HG03025 (cell line): ENCODE data around the gene VWCE.
"Not testable (repeated sequence)": the region's sequence is repeated elsewhere in the genome, so short reads cannot be mapped to it uniquely, and the experiment has no call there.

Source experiments
- ATAC-seq: cut with Tn5 transposase; IDR thresholded peaks from one replicate; pipeline ENCODE4 v1.9.1; 2021; ENCODE audit warnings: mild to moderate bottlenecking, moderate library complexity; ENCODE audit not compliant: unreplicated experiment, low FRiP score

The VWCE gene

DNA sequence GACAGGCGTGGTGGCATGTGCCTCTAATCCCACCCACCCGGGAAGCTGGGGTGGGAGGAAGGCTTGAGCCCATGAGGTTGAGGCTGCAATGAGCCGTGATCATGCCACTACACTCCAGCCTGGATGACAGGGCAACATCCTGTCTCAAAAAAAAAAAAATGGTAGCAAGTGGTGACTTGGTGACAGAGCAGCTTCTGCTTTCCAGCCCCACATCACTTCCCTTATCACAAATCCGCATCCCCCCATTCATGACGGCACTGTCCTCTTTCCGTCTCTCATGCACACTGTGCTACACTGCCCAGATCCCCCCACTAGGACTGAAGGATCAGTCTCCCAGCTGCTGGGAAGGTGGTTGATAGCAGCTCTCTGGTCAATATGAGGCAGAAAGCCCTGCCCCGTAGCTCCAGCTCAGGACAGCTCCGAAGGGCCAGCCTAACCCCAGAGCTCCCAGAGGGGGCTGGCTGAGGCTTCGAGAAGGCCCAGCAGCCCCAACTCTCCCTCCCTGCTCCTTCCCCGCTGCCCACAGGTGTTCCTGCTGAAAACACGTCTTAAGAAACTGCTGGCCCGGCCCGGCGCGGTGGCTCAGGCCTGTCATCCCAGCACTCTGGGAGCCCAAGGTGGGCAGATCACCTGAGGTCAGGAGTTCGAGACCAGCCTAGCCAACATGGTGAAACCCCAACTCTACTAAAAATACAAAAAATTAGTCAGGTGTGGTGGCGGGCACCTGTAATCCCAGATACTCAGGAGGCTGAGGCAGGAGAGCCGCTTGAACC is 38.2 kb downstream of the VWCE start:
- no peak for ATAC-seq

DNA sequence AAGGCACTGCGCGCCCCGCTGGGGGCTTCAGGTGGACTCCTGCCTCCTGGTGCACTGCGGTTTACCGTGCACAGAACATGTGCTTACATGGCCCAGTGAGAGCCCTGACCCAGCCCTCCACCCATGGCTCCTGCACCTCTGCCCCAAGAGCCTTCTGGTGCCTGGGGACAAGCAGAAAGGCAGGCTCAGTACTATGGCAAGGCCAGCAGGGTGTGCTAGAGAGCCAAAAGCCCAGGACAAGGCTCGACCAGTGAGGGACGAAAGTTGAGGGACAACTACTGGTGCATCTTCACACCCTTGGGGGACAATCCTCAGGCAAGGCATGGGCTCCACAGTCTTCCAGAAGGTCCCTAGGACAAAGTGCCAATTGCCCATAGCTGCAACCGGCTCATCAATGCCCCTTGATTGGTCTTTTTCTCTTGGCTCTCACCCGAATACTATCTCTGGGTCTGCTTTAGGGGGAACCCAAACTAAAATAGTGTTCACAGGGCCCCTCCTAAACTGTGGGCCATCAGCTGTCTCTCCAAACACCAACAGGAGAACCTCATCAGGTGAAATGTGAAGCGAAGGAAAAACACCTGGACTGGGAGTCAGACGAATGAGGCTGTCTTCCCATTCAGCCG is 40.6 kb downstream of the VWCE start:
- ATAC-seq = no peak

DNA sequence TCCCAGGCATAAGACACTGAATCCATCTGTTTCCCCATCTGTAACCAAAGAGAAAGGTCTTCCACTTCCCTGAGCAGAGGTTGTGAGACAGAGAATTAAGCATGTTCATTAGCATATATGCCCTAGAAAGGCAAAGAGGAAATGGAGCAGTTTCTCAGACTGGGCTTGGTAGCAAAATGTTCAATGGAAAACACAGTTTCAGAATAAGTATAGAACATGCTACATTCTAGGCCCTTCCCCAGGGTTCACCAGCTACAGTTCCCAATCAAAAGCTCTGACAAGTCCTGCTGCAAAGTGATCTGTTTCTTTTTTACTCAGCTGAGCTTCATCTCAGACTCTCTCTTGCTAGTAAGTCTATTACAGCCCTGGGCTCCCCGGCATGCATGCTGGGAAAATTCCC is 42.8 kb downstream of the VWCE start:
- ATAC-seq = not testable (repeated sequence)

DNA sequence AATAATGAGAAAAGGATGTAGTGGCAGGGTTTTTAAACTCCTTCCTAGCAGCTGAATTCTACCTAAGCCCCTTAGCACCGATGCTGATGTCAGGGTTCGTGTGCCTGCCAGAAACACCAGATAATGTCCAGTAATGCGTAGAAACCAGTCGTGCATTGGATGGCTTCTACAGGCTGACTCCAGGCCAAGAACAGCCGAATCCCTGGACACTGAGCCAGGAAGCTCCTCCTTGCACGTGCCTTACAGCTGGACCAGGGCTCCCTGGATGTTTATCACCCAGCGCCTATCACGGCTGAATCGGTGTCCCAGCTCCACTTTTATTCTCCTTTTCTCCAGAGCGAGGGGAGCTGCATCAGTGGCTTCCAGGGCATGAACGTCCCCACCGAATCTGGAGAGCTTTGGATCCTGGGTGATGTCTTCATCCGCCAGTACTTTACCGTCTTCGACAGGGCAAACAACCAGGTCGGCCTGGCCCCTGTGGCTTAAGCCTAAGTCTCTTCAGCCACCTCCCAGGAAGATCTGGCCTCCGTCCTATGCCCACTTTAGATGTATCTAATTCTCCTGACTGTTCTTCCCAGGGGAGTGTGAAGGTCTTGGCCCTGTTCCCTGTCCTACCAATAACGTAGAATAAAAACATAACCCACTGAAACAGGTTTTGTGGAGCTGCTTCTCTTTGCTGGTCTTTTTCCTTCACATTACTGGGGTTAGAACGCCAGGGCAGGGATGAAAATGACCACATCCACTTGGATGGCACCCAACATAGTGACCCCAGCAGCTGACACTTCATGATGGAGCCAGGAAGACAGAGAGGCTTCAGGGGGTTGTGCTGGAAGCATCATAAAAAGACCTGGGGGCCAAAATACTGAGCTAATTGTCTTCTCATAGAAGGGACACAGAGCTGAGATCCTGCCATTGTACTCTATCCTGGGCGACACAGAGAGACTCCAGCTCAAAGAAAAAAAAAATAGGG is 44.0 kb downstream of the VWCE start:
- not testable (repeated sequence) for ATAC-seq

DNA sequence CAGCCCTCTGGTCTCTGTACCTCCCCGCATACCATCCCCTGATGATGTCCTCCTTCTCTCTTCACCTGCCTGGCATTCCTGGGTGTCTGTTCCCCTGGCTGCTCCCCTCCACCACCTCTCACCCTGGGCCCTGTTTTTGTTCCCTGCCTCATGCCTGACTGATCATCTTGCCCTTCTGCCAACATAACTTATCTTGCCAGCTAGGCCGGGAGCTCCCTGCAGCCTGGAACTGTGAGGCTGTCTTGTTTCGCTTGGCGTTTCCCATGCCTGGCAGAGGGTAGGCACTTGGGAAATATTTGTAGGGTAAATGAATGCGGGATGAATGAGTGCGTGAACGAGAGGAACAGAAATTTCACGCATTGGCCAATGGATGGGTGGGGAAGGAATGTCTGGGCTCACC is 45.9 kb downstream of the VWCE start:
- not testable (repeated sequence) for ATAC-seq

DNA sequence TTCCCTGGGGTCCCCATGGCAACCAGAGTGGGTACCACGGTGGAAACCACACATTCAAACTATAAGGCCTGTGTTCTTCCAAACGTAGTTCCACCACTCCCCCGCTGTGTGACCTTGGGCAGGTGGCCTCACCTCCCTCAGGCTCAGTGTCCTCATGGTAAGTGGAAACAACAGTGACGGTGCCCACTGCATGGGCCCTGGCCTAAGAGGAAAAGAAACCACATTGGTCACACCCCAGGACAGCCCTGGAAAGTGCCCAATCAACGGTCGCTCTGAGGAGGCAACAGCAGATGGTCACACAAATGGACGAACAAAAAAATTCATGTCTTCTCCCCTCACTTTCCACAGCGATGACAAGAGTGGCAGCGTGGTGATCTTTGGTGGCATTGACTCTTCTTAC is 47.0 kb downstream of the VWCE start:
- not testable (repeated sequence) for ATAC-seq

DNA sequence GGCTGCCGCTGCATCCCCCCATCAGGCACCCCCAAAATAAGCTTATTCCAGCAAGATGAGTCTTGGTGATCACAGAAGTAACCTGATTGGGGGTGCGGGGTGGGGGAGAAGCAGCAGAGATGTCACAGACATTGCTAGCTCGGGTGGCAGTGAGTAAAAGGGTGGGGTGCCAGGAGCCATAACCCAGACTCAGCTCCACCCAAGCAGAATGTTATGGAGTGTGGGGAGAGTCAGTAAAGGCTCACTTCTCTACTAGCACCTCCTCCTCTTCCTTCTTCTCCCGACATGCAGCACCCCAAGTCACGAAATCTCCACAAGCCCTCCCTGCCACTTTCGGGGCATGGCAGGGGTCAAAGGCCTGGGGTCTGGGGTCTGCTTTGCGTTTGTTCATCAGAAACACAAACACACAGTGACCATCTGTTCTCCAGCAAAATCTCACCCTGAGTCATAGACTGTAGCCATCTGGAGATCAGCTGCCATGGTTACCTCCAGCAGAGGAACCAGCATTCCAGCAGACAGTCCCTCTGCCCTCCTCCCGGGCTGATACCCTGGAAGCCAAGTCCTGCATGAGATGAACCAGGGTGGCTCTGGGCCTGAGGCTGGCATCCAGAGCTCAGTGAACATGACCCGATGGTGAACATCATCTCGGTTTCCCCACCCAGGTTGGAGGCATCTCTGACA is 49.7 kb downstream of the VWCE start:
- not testable (repeated sequence) for ATAC-seq

DNA sequence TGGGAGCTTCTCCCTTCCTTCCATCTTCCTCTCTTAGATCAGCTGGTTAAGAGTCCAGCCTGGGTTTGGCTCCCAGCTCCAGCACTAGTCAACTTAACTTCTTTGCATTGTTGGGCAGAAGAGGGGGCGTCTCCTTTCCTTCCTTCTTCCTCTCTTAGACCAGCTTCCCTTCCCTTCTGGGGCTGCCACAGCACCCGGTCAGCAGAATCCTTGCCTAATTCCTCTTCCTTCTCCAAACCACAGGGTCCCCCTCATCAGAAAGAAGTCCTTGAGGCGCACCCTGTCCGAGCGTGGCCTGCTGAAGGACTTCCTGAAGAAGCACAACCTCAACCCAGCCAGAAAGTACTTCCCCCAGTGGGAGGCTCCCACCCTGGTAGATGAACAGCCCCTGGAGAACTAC is 53.6 kb downstream of the VWCE start:
- not testable (repeated sequence) for ATAC-seq

DNA sequence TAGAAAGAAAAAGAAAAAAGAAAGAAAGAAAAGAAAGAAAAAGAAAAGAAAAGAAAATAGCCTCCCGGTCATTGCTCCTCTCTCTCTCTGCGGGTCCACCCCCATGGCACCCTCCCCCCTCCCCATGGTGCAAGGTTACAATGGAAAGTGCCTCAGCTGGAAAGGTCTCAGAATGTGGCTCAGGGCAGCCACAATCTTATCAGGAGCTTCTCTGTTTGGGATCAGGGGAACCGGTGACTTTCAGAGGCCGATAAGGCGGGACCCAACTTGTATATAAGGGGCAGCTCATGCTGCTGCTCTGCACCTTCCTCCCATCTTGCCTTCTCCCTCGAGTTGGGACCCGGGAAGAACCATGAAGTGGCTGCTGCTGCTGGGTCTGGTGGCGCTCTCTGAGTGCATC is 54.2 kb downstream of the VWCE start, which contains the start of gene PGA5:
Gene PGA5, plus strand, starts transcription at position 301 of the 400 bp plus-strand sequence. Its CDS starts 52 bp downstream, at position 353.
- ATAC-seq = not testable (repeated sequence)

DNA sequence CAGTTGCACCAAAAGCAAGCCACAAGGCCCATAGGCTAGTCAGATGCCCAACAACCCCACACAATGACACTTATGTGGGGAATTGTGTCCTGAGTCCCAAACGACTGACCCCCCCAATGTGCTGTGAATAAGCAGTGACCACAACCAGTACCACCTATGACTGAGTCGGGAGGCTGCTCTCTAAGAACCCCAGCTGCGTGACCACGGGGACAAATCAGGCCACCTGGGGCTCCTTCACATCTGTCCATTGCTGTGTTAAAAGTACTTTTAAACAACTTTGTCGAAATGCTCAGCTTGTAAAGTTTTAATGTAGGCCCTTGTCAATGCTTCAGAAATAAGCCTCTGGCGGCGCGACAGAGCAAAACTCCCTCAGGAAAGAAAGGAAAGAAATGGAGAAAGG is 54.8 kb downstream of the VWCE start:
- not testable (repeated sequence) for ATAC-seq

DNA sequence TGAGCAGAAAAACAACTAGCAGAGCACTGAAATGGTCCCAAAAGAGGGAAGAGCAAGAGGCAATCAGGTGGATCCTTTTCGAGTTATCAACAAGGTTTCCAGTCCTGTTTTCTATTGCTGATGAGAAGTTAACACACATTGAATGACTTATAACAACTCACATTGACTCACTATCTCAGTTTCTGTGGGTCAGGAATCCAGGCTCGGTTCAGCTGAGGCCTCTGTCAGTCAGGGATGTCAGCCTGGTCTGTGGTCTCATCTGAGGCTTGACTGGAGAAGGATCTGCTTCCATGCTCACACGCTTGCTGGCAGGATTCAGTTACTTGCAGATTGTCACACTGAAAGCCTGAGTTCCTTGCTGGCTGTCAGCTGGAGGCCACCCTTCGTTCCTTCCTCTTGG is 58.0 kb downstream of the VWCE start:
- ATAC-seq = not testable (repeated sequence)

DNA sequence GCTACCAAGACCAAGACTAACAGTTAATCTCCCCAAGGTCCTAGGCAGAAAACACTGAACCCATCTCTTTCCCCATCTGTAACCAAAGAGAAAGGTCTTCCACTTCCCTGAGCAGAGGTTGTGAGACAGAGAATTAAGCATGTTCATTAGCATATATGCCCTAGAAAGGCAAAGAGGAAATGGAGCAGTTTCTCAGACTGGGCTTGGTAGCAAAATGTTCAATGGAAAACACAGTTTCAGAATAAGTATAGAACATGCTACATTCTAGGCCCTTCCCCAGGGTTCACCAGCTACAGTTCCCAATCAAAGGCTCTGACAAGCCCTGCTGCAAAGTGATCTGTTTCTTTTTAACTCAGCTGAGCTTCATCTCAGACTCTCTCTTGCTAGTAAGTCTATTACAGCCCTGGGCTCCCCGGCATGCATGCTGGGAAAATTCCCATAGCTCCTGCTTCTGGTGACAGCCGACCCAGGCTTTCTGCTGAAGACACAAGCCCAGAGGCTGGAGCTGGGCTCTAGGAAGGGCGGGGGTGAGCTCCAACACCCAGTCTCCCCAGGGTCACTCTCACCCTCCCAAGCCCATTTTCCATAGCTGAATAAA is 62.5 kb downstream of the VWCE start:
- ATAC-seq = not testable (repeated sequence)

DNA sequence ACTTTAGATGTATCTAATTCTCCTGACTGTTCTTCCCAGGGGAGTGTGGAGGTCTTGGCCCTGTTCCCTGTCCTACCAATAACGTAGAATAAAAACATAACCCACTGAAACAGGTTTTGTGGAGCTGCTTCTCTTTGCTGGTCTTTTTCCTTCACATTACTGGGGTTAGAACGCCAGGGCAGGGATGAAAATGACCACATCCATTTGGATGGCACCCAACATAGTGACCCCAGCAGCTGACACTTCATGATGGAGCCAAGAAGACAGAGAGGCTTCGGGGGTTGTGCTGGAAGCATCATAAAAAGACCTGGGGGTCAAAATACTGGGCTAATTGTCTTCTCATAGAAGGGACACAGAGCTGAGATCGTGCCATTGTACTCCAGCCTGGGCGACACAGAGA is 63.5 kb downstream of the VWCE start:
- ATAC-seq = not testable (repeated sequence)

DNA sequence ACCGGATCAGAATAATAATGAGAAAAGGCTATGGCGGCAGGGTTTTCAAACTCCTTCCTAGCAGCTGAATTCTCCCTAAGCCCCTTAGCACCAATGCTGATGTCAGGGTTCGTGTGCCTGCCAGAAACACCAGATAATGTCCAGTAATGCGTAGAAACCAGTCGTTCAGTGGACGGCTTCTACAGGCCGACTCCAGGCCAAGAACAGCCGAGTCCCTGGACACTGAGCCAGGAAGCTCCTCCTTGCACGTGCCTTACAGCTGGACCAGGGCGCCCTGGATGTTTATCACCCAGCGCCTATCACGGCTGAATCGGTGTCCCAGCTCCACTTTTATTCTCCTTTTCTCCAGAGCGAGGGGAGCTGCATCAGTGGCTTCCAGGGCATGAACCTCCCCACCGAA is 64.1 kb downstream of the VWCE start:
- ATAC-seq = not testable (repeated sequence)

DNA sequence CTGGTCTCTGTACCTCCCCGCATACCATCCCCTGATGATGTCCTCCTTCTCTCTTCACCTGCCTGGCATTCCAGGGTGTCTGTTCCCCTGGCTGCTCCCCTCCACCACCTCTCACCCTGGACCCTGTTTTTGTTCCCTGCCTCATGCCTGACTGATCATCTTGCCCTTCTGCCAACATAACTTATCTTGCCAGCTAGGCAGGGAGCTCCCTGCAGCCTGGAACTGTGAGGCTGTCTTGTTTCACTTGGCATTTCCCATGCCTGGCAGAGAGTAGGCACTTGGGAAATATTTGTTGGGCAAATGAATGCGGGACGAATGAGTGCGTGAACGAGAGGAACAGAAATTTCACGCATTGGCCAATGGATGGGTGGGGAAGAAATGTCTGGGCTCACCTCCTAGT is 65.7 kb downstream of the VWCE start:
- ATAC-seq = not testable (repeated sequence)

DNA sequence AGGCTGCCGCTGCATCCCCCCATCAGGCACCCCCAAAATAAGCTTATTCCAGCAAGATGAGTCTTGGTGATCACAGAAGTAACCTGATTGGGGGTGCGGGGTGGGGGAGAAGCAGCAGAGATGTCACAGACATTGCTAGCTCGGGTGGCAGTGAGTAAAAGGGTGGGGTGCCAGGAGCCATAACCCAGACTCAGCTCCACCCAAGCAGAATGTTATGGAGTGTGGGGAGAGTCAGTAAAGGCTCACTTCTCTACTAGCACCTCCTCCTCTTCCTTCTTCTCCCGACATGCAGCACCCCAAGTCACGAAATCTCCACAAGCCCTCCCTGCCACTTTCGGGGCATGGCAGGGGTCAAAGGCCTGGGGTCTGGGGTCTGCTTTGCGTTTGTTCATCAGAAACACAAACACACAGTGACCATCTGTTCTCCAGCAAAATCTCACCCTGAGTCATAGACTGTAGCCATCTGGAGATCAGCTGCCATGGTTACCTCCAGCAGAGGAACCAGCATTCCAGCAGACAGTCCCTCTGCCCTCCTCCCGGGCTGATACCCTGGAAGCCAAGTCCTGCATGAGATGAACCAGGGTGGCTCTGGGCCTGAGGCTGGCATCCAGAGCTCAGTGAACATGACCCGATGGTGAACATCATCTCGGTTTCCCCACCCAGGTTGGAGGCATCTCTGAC is 68.5 kb downstream of the VWCE start:
- not testable (repeated sequence) for ATAC-seq

DNA sequence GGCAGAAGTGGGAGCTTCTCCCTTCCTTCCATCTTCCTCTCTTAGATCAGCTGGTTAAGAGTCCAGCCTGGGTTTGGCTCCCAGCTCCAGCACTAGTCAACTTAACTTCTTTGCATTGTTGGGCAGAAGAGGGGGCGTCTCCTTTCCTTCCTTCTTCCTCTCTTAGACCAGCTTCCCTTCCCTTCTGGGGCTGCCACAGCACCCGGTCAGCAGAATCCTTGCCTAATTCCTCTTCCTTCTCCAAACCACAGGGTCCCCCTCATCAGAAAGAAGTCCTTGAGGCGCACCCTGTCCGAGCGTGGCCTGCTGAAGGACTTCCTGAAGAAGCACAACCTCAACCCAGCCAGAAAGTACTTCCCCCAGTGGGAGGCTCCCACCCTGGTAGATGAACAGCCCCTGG is 72.4 kb downstream of the VWCE start:
- not testable (repeated sequence) for ATAC-seq

DNA sequence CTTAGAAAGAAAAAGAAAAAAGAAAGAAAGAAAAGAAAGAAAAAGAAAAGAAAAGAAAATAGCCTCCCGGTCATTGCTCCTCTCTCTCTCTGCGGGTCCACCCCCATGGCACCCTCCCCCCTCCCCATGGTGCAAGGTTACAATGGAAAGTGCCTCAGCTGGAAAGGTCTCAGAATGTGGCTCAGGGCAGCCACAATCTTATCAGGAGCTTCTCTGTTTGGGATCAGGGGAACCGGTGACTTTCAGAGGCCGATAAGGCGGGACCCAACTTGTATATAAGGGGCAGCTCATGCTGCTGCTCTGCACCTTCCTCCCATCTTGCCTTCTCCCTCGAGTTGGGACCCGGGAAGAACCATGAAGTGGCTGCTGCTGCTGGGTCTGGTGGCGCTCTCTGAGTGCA is 73.1 kb downstream of the VWCE start, which contains the start of gene PGA4:
Gene PGA4, plus strand, starts transcription at position 301 of the 400 bp plus-strand sequence. Its CDS starts 54 bp downstream, at position 355.
- ATAC-seq = not testable (repeated sequence)

DNA sequence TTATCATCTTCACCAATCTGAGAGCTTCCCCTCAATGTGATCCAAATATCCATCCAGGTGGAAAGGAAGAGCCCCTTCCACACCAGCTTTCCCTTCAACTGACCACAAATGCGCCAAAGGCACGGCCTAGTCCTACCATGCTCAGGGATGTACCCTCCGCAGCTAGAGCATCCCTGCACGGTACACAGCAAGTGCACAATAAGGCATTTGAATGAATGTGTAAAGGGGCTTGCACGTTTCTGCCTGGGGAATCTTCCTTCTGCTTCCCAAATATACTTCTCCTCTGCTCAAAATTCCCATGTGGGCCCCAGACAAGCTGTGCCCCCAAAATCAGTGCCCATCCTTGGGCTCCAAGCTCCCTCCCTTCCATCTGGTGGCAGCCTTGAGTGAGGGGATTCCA is 76.1 kb downstream of the VWCE start:
- ATAC-seq = not testable (repeated sequence)
